NOMO-1 treated with dmso at 0.1 percent for 144 hours (cell line): ENCODE data around the gene NKAIN2.
"Not testable (repeated sequence)": the region's sequence is repeated elsewhere in the genome, so short reads cannot be mapped to it uniquely, and the experiment has no call there.

Experiments used
- DNase-seq: peaks from one replicate; lab custom pipeline; 2025; ENCODE audit not compliant: unreplicated experiment; lab: John Stamatoyannopoulos, UW

NKAIN2 gene

GRCh38 chr6:124737804-124738203 lies 934.1 kb downstream of the NKAIN2 start:
- DNase-seq = not testable (repeated sequence)

GRCh38 chr6:124738482-124738881 lies 934.8 kb downstream of the NKAIN2 start:
- DNase-seq = no peak

DNA sequence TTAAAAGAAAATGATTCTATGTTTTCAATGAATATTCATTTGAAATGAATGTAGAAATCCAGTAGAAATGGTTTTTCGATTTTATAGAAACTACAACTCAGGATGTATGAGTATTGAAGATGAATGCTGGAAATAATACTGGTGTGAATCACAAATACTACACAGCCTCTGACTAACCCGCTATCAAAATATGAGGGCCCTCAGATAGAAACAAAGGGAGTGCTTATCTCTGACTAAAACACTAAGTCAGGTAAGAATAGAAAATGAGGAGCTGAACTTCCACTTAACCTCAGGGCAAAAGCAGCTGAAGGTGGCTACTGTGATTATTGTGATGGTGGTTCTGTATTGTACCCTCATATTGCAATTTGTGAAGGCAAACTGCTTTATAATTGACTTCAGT lies 937.7 kb downstream of the NKAIN2 start:
- DNase-seq = no peak

DNA sequence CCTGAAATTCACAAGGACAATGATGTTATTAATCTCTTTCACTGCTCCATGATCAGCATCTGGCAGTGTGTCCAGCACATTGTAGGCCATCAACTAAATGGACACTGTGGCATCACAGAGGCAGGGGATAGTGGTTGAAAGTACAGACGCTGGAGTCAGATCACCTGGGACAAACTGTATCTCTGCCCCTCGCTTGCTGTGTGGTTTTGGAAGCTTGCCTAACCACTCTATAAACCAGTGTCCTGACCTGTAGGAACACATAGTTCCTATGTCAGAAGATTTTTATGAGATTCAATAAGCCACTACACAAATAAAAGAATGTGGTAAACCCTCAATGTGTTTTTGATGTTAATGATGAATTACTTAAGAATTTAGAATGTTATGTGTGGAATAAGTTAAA lies 939.3 kb downstream of the NKAIN2 start:
- no peak for DNase-seq

- no peak for DNase-seq
Observed at GRCh38 chr6:124743420-124743819, 939.8 kb downstream of the NKAIN2 start.

- DNase-seq = no peak
Observed at GRCh38 chr6:124747349-124747748, 943.7 kb downstream of the NKAIN2 start.

GRCh38 chr6:124748778-124749177 lies 945.1 kb downstream of the NKAIN2 start:
- no peak for DNase-seq

DNA sequence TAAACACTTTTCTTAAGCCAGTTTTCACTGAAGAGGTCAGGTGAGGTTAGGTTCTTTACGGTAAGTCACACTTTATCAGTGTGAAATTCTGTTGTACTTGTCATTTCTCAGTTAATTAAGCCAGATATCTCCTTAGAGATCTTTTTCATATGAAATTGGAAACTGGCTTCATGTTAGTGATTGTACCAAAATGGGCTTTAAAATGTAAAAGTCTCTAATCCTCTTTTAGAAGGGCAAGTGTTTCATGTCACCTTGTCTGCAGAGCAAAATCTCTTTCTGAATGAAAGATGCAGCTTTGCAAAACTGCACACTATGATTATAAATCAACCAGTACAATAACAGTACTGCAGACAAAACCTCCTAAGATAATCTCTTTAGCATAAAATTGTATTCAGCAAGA lies 949.3 kb downstream of the NKAIN2 start:
- no peak for DNase-seq

DNA sequence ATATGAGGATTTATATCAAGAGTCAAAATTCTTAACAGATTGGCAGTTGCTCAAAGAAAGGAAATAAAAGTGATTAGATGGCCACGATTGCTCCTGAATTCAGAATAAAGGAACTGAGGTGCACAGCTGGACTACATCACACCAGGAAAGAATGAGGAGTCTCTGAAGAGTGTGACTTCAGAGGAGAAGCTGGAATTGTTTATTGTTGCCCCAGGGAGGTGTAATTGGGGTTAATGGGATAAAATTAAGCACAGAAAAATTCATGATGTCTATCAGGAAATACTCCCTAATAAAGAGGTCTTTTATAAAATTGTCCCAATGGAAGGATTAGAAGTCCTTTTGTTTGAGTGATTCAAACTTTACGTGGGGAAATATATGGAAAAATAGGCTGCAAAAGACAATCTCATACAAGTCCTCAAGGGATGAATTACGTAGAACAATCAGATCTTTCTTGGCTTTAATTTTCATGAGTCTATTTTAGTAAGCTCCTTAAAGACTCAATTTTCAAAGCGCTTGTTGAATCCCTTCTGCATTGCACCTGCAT lies 950.0 kb downstream of the NKAIN2 start:
- DNase-seq = no peak

DNA sequence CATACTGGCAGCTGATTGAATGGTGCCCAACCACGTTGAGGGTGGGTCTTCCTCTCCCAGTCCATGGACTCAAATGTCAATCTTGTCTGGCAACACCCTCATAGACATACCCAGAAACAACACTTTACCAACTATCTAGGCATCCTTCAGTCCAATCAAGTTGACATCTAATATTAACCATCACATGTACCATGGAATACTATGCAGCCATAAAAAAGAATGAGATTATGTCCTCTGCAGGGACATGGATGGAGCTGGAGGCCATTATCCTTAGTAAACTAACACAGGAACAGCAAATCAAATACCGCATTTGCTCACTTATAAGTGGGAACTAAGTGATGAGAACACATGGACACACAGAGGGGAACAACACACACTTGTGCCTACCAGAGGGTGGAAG lies 951.7 kb downstream of the NKAIN2 start:
- no peak for DNase-seq

DNA sequence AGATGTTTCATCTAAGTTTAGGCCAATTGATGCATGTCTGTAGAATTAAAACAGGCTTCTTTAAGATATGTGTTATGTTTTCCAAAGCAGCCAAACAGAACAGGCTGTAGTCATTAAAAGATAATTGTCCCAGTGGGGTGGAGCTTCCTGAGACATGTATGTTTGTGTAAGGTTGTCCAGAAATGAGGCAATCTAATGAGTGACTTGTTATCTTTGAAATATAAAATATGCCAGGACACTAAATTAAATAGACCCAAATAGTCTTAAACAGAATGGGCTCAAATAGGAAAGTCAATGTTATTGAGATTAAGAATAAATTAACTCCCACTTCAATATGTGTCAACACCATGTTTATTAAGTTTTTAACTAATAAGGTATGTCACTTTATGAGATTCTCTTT lies 953.9 kb downstream of the NKAIN2 start:
- DNase-seq = no peak

DNA sequence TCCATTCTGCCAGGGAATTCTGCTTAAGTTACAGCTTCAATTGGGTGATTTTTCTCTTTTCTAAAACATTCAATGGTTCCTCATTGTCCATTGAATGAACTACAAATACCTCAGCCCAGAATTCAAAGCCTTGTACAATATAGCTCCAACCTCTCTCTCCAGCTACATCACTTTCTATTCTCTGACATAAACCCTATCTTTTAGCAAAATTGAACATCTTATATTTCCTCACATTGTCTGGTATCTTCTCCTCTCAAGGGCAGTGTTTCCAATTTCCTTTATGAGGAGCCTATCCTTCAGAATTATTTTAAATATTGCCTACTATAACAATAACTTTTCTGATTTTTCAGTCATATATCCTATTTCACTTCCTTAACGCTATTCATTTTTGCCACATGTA lies 955.0 kb downstream of the NKAIN2 start:
- no peak for DNase-seq

- DNase-seq = no peak
Observed at GRCh38 chr6:124765280-124765679, 961.6 kb downstream of the NKAIN2 start.

DNA sequence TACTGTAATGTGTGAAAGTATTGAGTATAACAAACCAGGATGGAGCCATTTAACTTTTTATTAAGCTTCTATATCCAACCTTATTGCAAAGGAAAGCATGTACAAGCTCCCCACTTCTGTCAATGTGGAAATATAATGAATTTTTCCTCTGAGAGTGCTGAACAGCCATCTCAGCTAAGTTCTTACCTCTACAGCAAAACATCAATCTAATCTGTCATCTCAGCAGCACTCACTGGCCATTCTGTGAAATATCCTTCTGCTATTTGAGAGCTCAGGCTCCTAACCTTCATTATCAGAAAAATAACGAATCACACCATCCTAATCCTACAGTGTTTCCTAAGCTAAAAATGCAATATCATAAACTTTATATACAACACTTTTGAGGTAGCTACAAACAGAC lies 964.6 kb downstream of the NKAIN2 start:
- no peak for DNase-seq

DNA sequence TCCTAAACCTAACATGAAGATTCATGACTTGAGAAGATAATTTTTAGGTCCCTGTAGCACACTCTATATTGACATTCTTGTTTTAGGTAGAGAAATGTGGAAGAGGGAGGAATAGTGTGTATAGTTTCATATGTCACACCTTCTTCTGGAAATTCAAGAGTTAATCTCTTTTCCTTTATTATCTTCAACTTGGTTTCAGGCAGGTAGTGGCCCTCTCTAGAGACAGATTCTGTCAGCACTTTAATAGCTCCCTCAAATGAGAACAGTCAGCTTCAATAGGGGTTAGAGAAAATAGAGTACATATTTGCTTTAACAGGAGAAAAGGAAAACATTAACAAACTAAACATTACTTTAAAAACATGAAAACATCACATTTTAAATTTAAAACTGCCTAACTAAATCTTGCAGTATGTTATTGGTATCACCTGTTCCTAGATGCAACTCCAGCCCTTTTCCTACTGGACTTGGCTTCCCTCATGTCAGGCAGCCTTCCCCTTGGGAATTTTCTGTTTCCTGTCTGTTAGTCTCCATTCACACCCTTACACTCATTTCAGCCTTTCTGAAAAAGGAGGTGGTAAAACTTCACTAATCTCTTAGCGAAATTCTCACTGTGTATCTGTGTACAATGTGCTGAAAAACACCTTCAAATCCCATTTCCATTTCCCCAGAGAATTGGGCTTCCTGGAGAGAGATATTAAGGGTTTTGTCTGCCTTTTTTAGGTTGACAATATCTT lies 966.3 kb downstream of the NKAIN2 start:
- DNase-seq = no peak

GRCh38 chr6:124770784-124771183 lies 967.1 kb downstream of the NKAIN2 start:
- DNase-seq = no peak

DNA sequence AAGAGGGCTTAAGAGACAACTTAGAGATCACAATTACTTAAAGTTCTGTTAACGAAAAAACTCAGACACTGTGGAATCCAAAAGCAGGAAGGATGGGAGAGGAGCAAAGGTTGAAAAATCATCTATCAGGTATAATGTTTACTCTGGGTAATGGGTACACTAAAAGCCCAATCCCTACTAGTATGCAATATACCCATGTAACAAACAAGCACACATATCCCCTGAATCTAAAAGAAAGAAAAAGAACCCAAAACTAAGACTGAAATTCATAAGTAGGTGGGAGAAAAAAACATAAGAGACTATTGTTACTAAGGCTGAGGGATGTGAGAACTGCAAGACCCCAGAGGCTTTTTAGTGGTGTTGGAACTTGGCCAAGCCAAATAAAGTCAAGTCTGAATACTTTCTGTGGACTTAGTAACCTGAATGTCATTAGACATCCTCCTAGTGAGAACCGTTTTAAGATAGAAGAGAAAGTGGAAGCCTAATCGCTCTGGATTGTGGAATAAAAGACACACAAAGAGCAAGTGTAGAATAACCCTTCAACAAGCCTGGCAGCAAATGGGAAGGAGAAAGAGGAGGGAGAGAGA lies 969.2 kb downstream of the NKAIN2 start:
- no peak for DNase-seq

GRCh38 chr6:124775121-124775520 lies 971.5 kb downstream of the NKAIN2 start:
- DNase-seq = no peak

DNA sequence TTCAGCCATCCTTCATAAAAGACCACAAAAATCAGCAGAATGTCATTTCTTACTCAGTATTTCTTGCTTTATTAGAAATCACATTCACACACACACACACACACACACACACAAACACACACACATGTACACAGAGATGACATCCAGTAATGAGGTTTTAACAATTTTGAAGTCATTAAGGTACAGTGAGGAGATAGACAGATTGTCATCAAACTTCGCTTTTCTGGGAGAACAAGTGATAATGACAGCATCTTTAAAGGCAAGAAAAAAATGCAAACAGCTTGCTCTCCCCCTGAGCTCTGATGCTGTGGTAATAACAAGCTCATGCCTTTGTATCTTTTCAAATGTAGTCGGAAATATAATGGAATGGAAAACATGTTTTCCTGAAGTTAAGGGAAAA lies 974.2 kb downstream of the NKAIN2 start:
- DNase-seq = no peak

DNA sequence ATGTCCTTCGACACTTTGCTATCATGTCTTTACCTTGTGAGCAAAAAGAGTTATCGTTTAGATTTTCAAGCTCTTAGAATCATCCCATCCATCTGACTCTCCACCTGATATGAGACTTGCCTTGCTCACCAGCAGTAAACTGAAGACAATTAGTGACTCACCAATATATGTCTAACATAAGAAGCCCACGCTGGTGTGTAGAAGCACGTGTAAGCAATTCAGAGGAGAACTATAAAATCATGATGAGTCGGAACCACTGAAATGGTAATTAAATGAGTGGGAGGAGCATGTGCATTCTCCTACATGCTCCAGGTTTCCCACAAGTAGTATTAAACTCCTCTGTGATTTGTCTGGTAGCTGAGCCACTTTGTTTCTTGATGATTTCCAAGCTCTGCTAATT lies 977.0 kb downstream of the NKAIN2 start:
- DNase-seq = no peak

DNA sequence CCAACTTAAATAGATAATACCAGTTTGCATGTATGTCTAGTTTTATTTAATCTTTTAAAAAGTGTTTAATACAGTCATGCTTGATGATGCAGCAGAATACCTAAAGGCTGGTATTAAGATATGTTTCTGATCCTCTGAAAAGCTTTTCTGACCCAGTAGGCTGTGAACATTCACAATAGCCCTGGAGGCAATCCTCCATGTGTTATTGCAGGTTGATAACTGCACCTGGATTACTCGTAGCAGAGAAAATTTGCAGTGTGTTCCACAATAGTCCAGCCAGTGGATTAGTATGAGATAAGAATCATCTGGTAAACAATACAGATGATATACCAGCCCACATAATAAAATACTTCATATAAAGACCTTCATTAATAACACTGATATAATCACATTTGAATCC lies 979.7 kb downstream of the NKAIN2 start:
- DNase-seq = no peak

- DNase-seq = no peak
Observed at GRCh38 chr6:124791156-124791555, 987.5 kb downstream of the NKAIN2 start.

DNA sequence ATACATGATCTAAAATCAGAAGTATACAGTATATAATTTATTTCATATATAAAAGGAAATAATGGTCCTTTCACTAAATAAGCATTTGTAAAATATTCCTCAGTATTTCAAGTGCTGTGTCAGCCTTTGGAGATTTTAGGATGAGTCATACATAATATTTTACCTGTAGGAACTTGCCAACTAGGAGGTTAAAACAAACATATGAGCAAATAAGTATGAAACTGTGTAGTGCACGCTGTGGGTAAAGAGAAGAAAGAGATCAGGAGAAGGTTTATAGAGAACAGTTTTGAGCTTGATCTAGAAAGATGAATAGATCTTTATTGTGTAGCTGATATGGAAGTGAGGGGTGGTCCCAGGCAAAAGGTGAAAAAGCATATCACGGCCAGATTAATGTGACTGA lies 988.7 kb downstream of the NKAIN2 start:
- DNase-seq = no peak
